IMR-90 (cell line): ENCODE measurements around the gene C10orf71. TPM values are rescaled to one million over a fixed set of nuclear protein-coding genes. Genes with fewer than 3 reads are reported as not detected.

Source experiments
- ATAC-seq: fragments of 200-7000 bp; cut with Tn5 transposase; 2 replicates; pipeline ENCODE4 v1.9.1; 2020; ENCODE audit warnings: low read depth, mild to moderate bottlenecking, moderate library complexity
- BruUV-seq: library from RNA; stranded (reverse); fragments of 400-500 nt; replicated peaks from 2 replicates; lab custom pipeline; 2021; lab: Mats Ljungman, UMichigan
- CTCF ChIA-PET: fragments of 300-600 bp; formaldehyde crosslinking; extraction: SDS; loops from one replicate; lab custom pipeline; 2021; ENCODE audit warnings: antibody characterized with exemption; lab: Yijun Ruan, JAX
- POLR2A ChIA-PET: fragments of 300-600 bp; sonication (Branson Sonifier 250); formaldehyde crosslinking; loops from one replicate; lab custom pipeline; 2022; ENCODE audit warnings: antibody characterized with exemption; ENCODE audit not compliant: unreplicated experiment; lab: Charles Lee
- DNase-seq: peaks from one replicate; pipeline ENCODE4 v3.0.0; 2013
- H2AFZ ChIP-seq: replicated peaks from 2 replicates; pipeline ENCODE3; 2013; ENCODE audit warnings: low read length, mild to moderate bottlenecking; ENCODE audit not compliant: poor library complexity
- H2AK5ac ChIP-seq: 2 replicates; pipeline ENCODE4 v1.6.1; 2013; ENCODE audit warnings: low read depth, low read length, inconsistent platforms
- H2AK9ac ChIP-seq: replicated peaks from 2 replicates; pipeline ENCODE3; 2013; ENCODE audit warnings: mild to moderate bottlenecking, low read depth, low read length, moderate library complexity; ENCODE audit not compliant: poor library complexity
- H2BK120ac ChIP-seq: 2 replicates; pipeline ENCODE4 v1.6.1; 2013; ENCODE audit warnings: low read depth, low read length, inconsistent platforms
- H2BK15ac ChIP-seq: 3 replicates; pipeline ENCODE4 v1.6.1; 2013; ENCODE audit warnings: low read depth, low read length, inconsistent platforms
- H2BK20ac ChIP-seq: 2 replicates; pipeline ENCODE4 v1.6.1; 2013; ENCODE audit warnings: low read depth, mild to moderate bottlenecking, inconsistent platforms, low read length, moderate library complexity
- H2BK5ac ChIP-seq: 2 replicates; pipeline ENCODE4 v1.6.1; 2013; ENCODE audit warnings: mild to moderate bottlenecking, low read depth, low read length, inconsistent platforms; ENCODE audit not compliant: poor library complexity, severe bottlenecking
- H3K14ac ChIP-seq: replicated peaks from 2 replicates; pipeline ENCODE4 v1.6.1; 2013; ENCODE audit warnings: low read depth, low read length, inconsistent platforms
- H3K18ac ChIP-seq: 2 replicates; pipeline ENCODE4 v1.6.1; 2013; ENCODE audit warnings: low read depth, low read length, control low read depth
- H3K23ac ChIP-seq: 2 replicates; pipeline ENCODE4 v1.6.1; 2013; ENCODE audit warnings: low read depth, low read length, inconsistent platforms
- H3K27ac ChIP-seq: 2 replicates; pipeline ENCODE4 v1.5.1; 2013; ENCODE audit warnings: mild to moderate bottlenecking, control low read depth, low read length; ENCODE audit not compliant: insufficient read depth
- H3K27me3 ChIP-seq: 2 replicates; pipeline ENCODE4 v1.6.1; 2013; ENCODE audit warnings: low read length; ENCODE audit not compliant: control insufficient read depth, insufficient read depth
- H3K36me3 ChIP-seq: 2 replicates; pipeline ENCODE4 v1.6.1; 2013; ENCODE audit warnings: low read length, mixed read lengths; ENCODE audit not compliant: control insufficient read depth, insufficient read depth
- H3K4ac ChIP-seq: 2 replicates; pipeline ENCODE4 v1.6.1; 2013; ENCODE audit warnings: low read depth, low read length, inconsistent platforms
- H3K4me1 ChIP-seq: 2 replicates; pipeline ENCODE4 v1.6.1; 2013; ENCODE audit warnings: low read length, mixed read lengths; ENCODE audit not compliant: control insufficient read depth, insufficient read depth
- H3K4me2 ChIP-seq: 2 replicates; pipeline ENCODE4 v1.6.1; 2013; ENCODE audit warnings: low read depth, mild to moderate bottlenecking, control low read depth, low read length, moderate library complexity
- H3K4me3 ChIP-seq: 2 replicates; pipeline ENCODE4 v1.5.1; 2013; ENCODE audit warnings: low read depth, mild to moderate bottlenecking, control low read depth, low read length, moderate library complexity; ENCODE audit not compliant: insufficient read depth
- H3K56ac ChIP-seq: 2 replicates; pipeline ENCODE4 v1.6.1; 2013; ENCODE audit warnings: low read length, inconsistent platforms; ENCODE audit not compliant: insufficient read depth; ENCODE audit errors: extremely low read depth
- H3K79me1 ChIP-seq, 2 experiments: 2 replicates each; pipeline ENCODE4 v1.6.1; 2013; ENCODE audit warnings: low read length in 2 of 2, inconsistent platforms in 1 of 2, low read depth in 1 of 2
- H3K9ac ChIP-seq: 2 replicates; pipeline ENCODE4 v1.6.1; 2013; ENCODE audit warnings: low read depth, low read length, control low read depth
- H3K9me1 ChIP-seq: 2 replicates; pipeline ENCODE4 v1.6.1; 2013; ENCODE audit warnings: low read length, inconsistent platforms; ENCODE audit not compliant: insufficient read depth
- H3K9me3 ChIP-seq: 2 replicates; pipeline ENCODE4 v1.6.1; 2013; ENCODE audit warnings: low read length; ENCODE audit not compliant: control insufficient read depth, insufficient read depth
- H4K20me1 ChIP-seq: 2 replicates; pipeline ENCODE4 v1.6.1; 2013; ENCODE audit warnings: low read length, inconsistent platforms; ENCODE audit not compliant: insufficient read depth
- H4K5ac ChIP-seq: 2 replicates; pipeline ENCODE4 v1.6.1; 2013; ENCODE audit warnings: mild to moderate bottlenecking, low read depth, low read length, control low read depth
- H4K8ac ChIP-seq, 2 experiments: 2 replicates each; pipeline ENCODE4 v1.6.1; 2013; ENCODE audit warnings: low read depth in 2 of 2, low read length in 2 of 2, control low read depth in 1 of 2, inconsistent platforms in 1 of 2
- H4K91ac ChIP-seq: 2 replicates; pipeline ENCODE4 v1.6.1; 2013; ENCODE audit warnings: low read depth, low read length, inconsistent platforms; ENCODE audit not compliant: insufficient read depth
- CHD1 ChIP-seq: IDR thresholded peaks from 2 replicates; pipeline ENCODE4 v1.6.1; 2012; ENCODE audit warnings: low read depth, low read length, improper control_type of control experiment
- CTCF ChIP-seq: conservative IDR thresholded peaks from 2 replicates; pipeline ENCODE4 v1.5.1; 2012; ENCODE audit warnings: mild to moderate bottlenecking, low read depth, low read length, improper control_type of control experiment
- MXI1 ChIP-seq: IDR thresholded peaks from 2 replicates; pipeline ENCODE4 v1.6.1; 2012; ENCODE audit warnings: low read depth, mild to moderate bottlenecking, low read length, moderate library complexity, borderline replicate concordance
- NFE2L2 ChIP-seq: fragments of 150-350 bp; IDR thresholded peaks from 2 replicates; pipeline ENCODE4 v1.6.1; 2016; ENCODE audit warnings: low read depth, mild to moderate bottlenecking, low read length
- RAD21 ChIP-seq: IDR thresholded peaks from 2 replicates; pipeline ENCODE4 v1.6.1; 2012; ENCODE audit warnings: low read length, improper control_type of control experiment
- RCOR1 ChIP-seq: IDR thresholded peaks from 2 replicates; pipeline ENCODE4 v1.6.1; 2012; ENCODE audit warnings: mild to moderate bottlenecking, low read length, improper control_type of control experiment; ENCODE audit not compliant: insufficient replicate concordance
- WGBS, 2 experiments: methylation state at CpG; one replicate each; pipeline versions ENCODE4 v1.1.5 to v1.1.7; 2013; ENCODE audit warnings: missing lambda C conversion rate in 2 of 2; ENCODE audit not compliant: insufficient read length in 1 of 2; ENCODE audit errors: extremely low coverage in 2 of 2; 5-methylcytosine and 5-hydroxymethylcytosine counted together
- dilution Hi-C: fragments of 300-500 bp; cut with HindIII; formaldehyde crosslinking; loops from one replicate; pipeline ENCODE4 v1.14.3; 2018; ENCODE audit warnings: low sequenced_read_pairs; ENCODE audit not compliant: unreplicated experiment
- in situ Hi-C: fragments of 300-500 bp; cut with MboI; formaldehyde crosslinking; loops from 3 replicates; pipeline ENCODE4 v1.14.3; 2019; ENCODE audit warnings: low sequenced_read_pairs, inconsistent platforms, mixed read lengths
- intact Hi-C: fragments of 100-400 bp; cut with micrococcal nuclease; formaldehyde crosslinking; loops from 2 replicates; pipeline ENCODE4 v1.10.0; 2022
- polyA plus RNA-seq, 3 experiments: library from polyadenylated mRNA; depleted of rRNA; stranded (reverse); fragments of >200 nt; gene quantifications; 2 replicates each; pipeline ENCODE4 v1.2.3, GENCODE V29; 2012; ENCODE audit warnings: low replicate concordance in 1 of 3
- total RNA-seq: library from RNA; depleted of rRNA; stranded (reverse); fragments of >200 nt; gene quantifications from 2 replicates; pipeline ENCODE4 v1.2.3, GENCODE V29; 2012

C10orf71 gene
- total and polyA plus RNA-seq, 2 of the 4 experiments (the other 2 are of a cell fraction): not detected

- no peak overlapping the region for H3K14ac ChIP-seq
- no peak overlapping the region for H3K4me2 ChIP-seq
- no peak overlapping the region for H2AK5ac ChIP-seq
- H3K4ac ChIP-seq: no peak overlapping the region
- no TSS peak for BruUV-seq
- intact Hi-C loops (no loop called here), in situ Hi-C loops (no loop called here), dilution Hi-C loops (no loop called here)
- H3K18ac ChIP-seq: no peak overlapping the region
- no peak overlapping the region for H3K23ac ChIP-seq
- POLR2A ChIA-PET: no interaction called here
- ATAC-seq: no peak
- WGBS, 2 experiments: no CpG with 5 or more reads among the region's 4 CpGs
- H3K4me3 ChIP-seq: no peak overlapping the region
- H3K36me3 ChIP-seq: no peaks in the 10 kb centered on the region
- H3K27me3 ChIP-seq: peaks cover 2% of the 10 kb centered on the region; the same call in 1 of the 2 replicates
- H3K9me1 ChIP-seq: no peaks in the 10 kb centered on the region
- H2AK9ac ChIP-seq: no peak overlapping the region
- no peak overlapping the region for H4K5ac ChIP-seq
- no peak overlapping the region for H3K9ac ChIP-seq
- no peak overlapping the region for H4K91ac ChIP-seq
- H2BK15ac ChIP-seq: no peak overlapping the region
- H2BK5ac ChIP-seq: no peak overlapping the region
- H3K27ac ChIP-seq: no peak overlapping the region
- no peaks in the 10 kb centered on the region for H3K79me1 ChIP-seq
- no peak overlapping the region for H2AFZ ChIP-seq
- CTCF ChIA-PET: no interaction called here
- no peak overlapping the region for H2BK20ac ChIP-seq
- no peak overlapping the region for H4K8ac ChIP-seq
- H3K56ac ChIP-seq: no peak overlapping the region
- no peaks in the 10 kb centered on the region for H4K20me1 ChIP-seq
- no peak overlapping the region for H2BK120ac ChIP-seq
- TF ChIP-seq CHD1 (no peak), CTCF (no peak), NFE2L2 (no peak), RCOR1 (no peak), MXI1 (no peak), RAD21 (no peak)
- no peaks in the 10 kb centered on the region for H3K4me1 ChIP-seq
- peaks cover 4% of the 10 kb centered on the region; the same call in 1 of the 2 replicates for H3K9me3 ChIP-seq
- no peak for DNase-seq
Measured at GRCh38 chr10:49351669-49352068, 52.7 kb downstream of the C10orf71 start.
